Fibroblast of mammary gland (primary cell): ENCODE measurements around the gene TBK1.
"Not testable (repeated sequence)": the region's sequence is repeated elsewhere in the genome, so short reads cannot be mapped to it uniquely, and the experiment has no call there.

ENCODE experiments used
- DNase-seq: peaks from one replicate; pipeline ENCODE4 v3.0.0-alpha.2; 2010; ENCODE audit warnings: low read depth
- H3K4me3 ChIP-seq: 2 replicates; pipeline ENCODE4 v1.5.1; 2011; ENCODE audit warnings: low read depth, mild to moderate bottlenecking, low read length, moderate library complexity; ENCODE audit not compliant: control insufficient read depth
- CTCF ChIP-seq: conservative IDR thresholded peaks from 2 replicates; pipeline ENCODE4 v1.5.1; 2011; ENCODE audit warnings: low read depth, low read length, inconsistent platforms; ENCODE audit not compliant: control insufficient read depth, insufficient read depth

Gene TBK1

GRCh38 chr12:64506955-64507354 is 55.0 kb downstream of the TBK1 start:
- no peak overlapping the region for H3K4me3 ChIP-seq
- TF ChIP-seq CTCF = no peak
- DNase-seq = no peak

GRCh38 chr12:64510667-64511066 is 58.7 kb downstream of the TBK1 start:
- DNase-seq = no peak
- no peak overlapping the region for H3K4me3 ChIP-seq
- no peak for TF ChIP-seq CTCF

- no peak overlapping the region for H3K4me3 ChIP-seq
- no peak for TF ChIP-seq CTCF
- no peak for DNase-seq
These were observed 66.5 kb downstream of the TBK1 start for GRCh38 chr12:64518396-64518795.

GRCh38 chr12:64521833-64522232 is 69.9 kb downstream of the TBK1 start:
- peak; percentile 10 for DNase-seq
- no peak for TF ChIP-seq CTCF
- no peak overlapping the region for H3K4me3 ChIP-seq

GRCh38 chr12:64522316-64522715 is 70.4 kb downstream of the TBK1 start:
- no peak overlapping the region for H3K4me3 ChIP-seq
- TF ChIP-seq CTCF = no peak
- peak; percentile 76 for DNase-seq

GRCh38 chr12:64522807-64523206 is 70.9 kb downstream of the TBK1 start:
- H3K4me3 ChIP-seq = no peak overlapping the region
- DNase-seq = peak; percentile 62
- TF ChIP-seq CTCF = no peak

GRCh38 chr12:64523565-64524444 is 71.9 kb downstream of the TBK1 start:
- peak; percentile 96 for DNase-seq
- not testable (repeated sequence) for H3K4me3 ChIP-seq
